GM19351 (cell line): ENCODE measurements around the gene CHD1.

ENCODE experiments used
- ATAC-seq: cut with Tn5 transposase; IDR thresholded peaks from one replicate; pipeline ENCODE4 v1.9.1; 2021; ENCODE audit warnings: mild to moderate bottlenecking, moderate library complexity; ENCODE audit not compliant: unreplicated experiment

Gene CHD1

GRCh38 chr5:98905857-98906688 is 22.7 kb downstream of the CHD1 start:
- ATAC-seq: peak; percentile 61

GRCh38 chr5:98904780-98905179 is 24.0 kb downstream of the CHD1 start:
- ATAC-seq: no peak

GRCh38 chr5:98902733-98903132 is 26.1 kb downstream of the CHD1 start:
- ATAC-seq: no peak

GRCh38 chr5:98899456-98899855 is 29.4 kb downstream of the CHD1 start:
- ATAC-seq: no peak

GRCh38 chr5:98898743-98899142 is 30.1 kb downstream of the CHD1 start:
- no peak for ATAC-seq

- ATAC-seq: no peak
Measured at GRCh38 chr5:98891591-98891990, 37.2 kb downstream of the CHD1 start.

DNA sequence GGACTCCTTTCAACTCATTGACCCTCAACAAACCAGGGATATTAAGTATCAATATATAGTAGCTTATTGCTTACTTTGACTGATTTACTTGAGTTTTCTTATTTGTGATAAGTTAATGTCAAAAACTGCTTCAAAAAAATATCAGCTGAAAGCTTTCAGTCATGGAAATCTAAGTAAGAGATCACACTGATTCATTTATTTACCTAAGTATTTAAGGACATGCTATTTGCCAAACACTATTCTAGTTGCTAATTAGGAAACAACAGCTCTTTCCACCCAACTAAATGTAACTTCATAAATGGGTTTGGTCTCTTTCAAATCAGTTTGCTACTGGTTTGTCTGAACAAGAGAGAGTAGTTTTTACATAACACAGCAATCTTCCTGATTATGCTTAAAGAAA is 48.2 kb downstream of the CHD1 start:
- ATAC-seq: no peak

- no peak for ATAC-seq
Measured at GRCh38 chr5:98880151-98880550, 48.7 kb downstream of the CHD1 start.

DNA sequence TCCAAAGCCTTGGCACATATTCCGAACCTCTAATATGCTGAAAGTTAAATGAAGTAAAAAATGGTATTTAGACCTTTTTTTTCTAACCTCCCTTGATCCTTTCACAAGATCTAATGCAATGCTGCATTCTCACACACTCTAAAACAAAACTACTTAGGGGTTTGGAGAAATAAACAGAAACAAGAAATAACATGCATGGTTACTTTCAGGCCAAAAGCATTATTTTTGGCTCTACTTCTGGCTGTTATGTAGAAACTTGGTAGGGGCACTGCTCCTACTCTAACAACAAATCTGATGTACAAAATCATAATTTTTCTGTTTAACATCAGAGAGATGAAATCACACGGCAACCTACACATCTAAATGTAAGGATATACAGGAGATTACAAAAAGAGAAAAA is 51.2 kb downstream of the CHD1 start:
- ATAC-seq: no peak

DNA sequence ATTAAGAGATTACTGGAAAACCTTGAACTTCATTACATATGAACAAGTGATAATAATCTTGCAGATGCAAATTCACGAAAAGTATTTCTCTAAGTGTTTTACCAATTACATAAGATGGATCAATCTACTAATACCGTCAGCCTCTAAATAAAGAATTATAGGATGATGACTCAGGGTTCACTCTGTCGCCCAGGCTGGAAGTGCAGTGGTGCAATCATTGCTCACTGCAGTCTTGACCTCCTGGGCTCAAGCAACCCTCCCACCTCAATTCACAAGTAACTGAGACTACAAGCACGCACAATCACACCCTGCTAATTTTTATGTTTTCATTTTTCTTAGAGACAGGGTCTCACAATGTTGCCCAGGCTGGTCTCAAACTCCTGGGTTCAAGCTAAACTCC is 56.1 kb downstream of the CHD1 start:
- no peak for ATAC-seq

DNA sequence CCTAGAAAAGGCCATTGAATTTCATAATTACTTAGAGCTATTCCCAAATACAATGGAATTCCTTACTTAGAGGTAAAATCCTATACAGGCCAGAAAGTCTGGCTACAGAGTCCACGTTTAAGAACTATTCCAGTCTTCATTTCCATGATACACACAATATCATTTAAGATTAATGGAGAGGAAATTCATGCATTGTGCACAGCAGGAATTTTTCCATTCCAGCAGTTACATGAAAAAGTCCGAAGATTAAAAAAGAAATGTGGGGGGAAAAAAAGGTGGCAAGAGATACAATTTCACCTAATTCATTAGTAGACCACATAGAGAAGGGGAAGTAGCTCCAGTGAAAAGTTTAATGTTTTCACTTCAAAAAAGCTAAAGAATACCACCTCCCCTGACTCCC is 63.1 kb downstream of the CHD1 start:
- ATAC-seq: no peak

DNA sequence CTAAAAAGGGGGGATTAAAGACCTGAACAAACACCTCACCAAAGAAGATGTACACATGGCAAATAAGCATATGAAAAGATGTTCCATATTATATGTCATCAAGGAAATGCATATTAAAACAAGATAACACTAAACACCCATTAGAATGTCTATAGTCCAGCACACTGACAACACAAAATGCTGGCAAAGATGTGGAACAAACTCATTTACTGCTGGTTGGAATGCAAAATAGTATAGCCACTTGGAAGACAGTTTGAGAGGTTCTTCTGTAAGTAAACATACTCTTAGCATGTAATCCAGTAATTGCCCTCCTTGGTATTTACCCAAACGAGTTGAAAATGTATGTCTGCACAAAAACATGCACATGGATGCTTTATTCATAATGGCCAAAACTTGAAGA is 81.8 kb downstream of the CHD1 start:
- no peak for ATAC-seq

DNA sequence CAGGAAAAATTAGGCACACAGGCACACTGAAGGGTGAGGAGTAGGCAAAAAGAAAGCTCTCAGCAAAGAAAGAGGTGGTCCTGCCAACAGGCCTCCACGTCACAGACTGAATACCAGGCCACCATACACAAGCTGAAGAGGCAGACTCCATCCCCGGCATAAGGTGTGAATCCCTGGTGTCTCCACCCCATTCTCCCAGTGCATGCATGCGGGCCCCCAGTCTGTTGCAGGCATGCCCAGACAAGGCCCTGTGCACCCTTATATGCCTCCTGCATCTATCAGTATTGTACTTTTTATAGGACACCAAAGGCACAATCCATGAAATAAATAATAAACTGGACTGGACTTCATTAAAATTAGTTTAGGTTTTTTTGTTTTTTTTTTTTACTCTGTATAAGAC is 82.3 kb downstream of the CHD1 start:
- no peak for ATAC-seq

DNA sequence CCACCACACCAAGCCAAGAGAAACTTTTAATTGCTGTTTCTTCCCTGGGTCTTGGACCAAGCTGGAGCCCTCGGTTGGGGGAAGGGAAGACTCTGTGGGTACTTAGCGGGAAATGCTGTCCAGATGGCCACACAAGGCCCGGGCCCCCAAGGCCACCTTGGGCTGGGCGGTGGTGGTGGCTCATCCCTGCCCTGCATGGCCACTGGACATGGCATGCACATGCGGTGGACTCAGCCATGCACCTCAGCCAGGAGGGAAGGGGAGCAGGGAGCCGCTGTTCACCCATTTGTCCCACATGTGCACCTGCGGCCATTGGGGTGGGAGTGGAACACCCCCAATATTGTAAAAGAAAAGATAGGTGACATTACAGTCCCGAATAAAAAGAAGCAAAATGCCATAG is 82.9 kb downstream of the CHD1 start:
- no peak for ATAC-seq

GRCh38 chr5:98844865-98845264 is 83.9 kb downstream of the CHD1 start:
- ATAC-seq: no peak

- no peak for ATAC-seq
Measured at GRCh38 chr5:98843481-98843880, 85.3 kb downstream of the CHD1 start.

- no peak for ATAC-seq
Measured at GRCh38 chr5:98840946-98841345, 87.9 kb downstream of the CHD1 start.

GRCh38 chr5:98839469-98840383 is 89.1 kb downstream of the CHD1 start:
- no peak for ATAC-seq

- ATAC-seq: no peak
Measured at GRCh38 chr5:98836175-98836574, 92.6 kb downstream of the CHD1 start.

- no peak for ATAC-seq
Measured at GRCh38 chr5:98827588-98828284, 101.1 kb downstream of the CHD1 start.

DNA sequence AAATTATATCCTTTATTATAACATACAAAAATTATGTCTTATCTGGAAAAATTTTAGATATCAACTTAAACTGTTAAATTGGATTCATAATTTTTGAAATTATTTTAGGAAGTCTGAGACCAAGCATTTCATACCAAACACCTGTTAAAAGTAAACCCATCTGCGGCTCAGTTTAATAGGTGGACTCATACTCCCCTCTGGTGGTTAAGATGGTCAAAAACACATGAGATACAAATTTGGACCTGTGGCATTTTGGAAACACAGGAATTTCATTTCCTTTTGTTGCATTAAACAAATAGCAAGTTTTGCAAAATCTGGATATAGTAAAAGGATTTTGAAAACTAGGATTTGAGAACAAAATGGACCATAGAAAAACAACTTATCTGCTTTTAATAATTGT is 101.6 kb downstream of the CHD1 start:
- ATAC-seq: peak; percentile 82
